ENCODE results near the gene PAX8. TPM values are rescaled to one million over a fixed set of nuclear protein-coding genes. Genes with fewer than 3 reads are reported as not detected.

The PAX8 gene
- total and polyA plus RNA-seq, 2 experiments from 2014 or later: 0.21 to 0.32 TPM

DNA sequence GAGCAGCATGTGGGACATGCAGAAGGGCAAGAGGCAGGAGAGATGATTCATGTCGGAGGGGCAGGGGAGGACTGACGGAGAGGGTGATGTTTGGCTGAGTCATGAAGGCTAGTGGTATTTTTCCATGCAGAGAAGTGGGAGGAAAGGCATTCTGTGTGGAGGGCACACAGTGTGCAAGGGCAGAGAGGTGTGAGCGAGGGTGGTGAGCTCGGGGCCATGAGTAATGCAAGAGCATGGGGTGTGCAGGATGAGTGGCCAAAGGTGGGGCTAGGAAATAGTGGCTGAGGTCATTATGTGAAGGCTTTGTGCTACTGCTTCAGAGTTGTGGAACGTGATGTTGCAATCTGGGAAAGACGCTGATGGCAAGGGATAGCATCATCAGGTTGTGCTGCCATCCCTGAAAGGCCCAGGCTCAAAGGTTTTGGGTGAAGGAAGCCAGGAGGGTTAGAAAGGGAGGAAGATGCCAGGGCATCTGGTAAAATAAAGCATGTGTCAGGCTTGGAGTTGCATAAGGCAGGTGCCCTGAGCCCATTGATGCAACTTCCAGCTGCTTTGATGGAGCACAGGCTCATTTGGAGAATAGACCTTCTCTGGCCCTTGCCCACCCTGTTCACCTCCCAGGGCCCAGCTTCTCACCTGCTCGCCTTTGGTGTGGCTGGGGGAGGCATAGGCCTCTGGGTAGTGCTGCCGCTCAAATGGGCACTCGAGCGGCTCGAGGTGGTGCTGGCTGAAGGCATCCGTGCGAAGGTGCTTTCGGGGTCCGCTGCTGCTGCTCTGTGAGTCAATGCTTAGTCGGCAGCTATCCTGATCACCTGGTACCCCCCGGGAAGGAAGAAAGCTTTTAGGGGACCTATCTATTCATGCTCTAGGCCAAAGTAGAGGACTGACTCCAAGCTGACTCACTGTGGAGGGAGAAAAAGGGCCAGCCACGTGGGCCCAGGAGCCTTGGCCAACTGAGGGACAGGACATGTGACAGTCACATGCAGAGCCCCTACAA is 37.5 kb downstream of the PAX8 start:
- Mint-ChIP-seq H3K4me1 (peaks cover 11% of the 10 kb centered on the region), H3K36me3 (ENCODE audit: low read depth) (no peaks in the 10 kb centered on the region), H3K27ac (no peak overlapping the region), H3K27me3 (ENCODE audit: insufficient read depth, low read depth, poor library complexity) (peaks cover 4% of the 10 kb centered on the region), H3K9me3 (no peaks in the 10 kb centered on the region; the same call in 2 of the 3 replicates), H3K4me3 (no peak overlapping the region)
- H3K36me3 ChIP-seq (ENCODE audit: insufficient read depth): no peaks in the 10 kb centered on the region
- no peaks in the 10 kb centered on the region for H3K4me1 ChIP-seq (ENCODE audit: insufficient read depth)
- no peak overlapping the region for H3K4me2 ChIP-seq
- H3K9me2 ChIP-seq (ENCODE audit: insufficient read depth): no peaks in the 10 kb centered on the region
- H3F3A ChIP-seq (replicated peaks; ENCODE audit: low read depth): no peaks in the 10 kb centered on the region
- no peaks in the 10 kb centered on the region for H4K20me1 ChIP-seq (replicated peaks; ENCODE audit: insufficient read depth)
- no peak for DNase-seq (ENCODE audit: low spot score)
- H3K79me2 ChIP-seq (replicated peaks; ENCODE audit: insufficient read depth): 0 out of 2 replicates have a peak, but pooled peaks cover 9% of the 10 kb centered on the region
- no peak overlapping the region for H3K4me3 ChIP-seq
- no peak for ATAC-seq
- H3K27me3 ChIP-seq (ENCODE audit: insufficient read depth): no peaks in the 10 kb centered on the region
- TF ChIP-seq ZNF331 (CRISPR knock-in tag; IDR thresholded peaks at IDR 0.05; ENCODE audit: low read depth) (no peak), ZNF114 (CRISPR knock-in tag; IDR thresholded peaks at IDR 0.05) (no peak), POLR2AphosphoS5 (IDR thresholded peaks at IDR 0.05; ENCODE audit: low read depth) (no peak), JUNB (IDR thresholded peaks at IDR 0.05; ENCODE audit: unreplicated experiment) (no peak), STAT1 (IDR thresholded peaks at IDR 0.05; ENCODE audit: unreplicated experiment) (no peak), CREB1 (CRISPR knock-in tag; IDR thresholded peaks at IDR 0.05; ENCODE audit: low read depth) (no peak), NANOG (IDR thresholded peaks at IDR 0.05; ENCODE audit: borderline replicate concordance) (no peak)
- TF ChIP-seq, protein P1, sequence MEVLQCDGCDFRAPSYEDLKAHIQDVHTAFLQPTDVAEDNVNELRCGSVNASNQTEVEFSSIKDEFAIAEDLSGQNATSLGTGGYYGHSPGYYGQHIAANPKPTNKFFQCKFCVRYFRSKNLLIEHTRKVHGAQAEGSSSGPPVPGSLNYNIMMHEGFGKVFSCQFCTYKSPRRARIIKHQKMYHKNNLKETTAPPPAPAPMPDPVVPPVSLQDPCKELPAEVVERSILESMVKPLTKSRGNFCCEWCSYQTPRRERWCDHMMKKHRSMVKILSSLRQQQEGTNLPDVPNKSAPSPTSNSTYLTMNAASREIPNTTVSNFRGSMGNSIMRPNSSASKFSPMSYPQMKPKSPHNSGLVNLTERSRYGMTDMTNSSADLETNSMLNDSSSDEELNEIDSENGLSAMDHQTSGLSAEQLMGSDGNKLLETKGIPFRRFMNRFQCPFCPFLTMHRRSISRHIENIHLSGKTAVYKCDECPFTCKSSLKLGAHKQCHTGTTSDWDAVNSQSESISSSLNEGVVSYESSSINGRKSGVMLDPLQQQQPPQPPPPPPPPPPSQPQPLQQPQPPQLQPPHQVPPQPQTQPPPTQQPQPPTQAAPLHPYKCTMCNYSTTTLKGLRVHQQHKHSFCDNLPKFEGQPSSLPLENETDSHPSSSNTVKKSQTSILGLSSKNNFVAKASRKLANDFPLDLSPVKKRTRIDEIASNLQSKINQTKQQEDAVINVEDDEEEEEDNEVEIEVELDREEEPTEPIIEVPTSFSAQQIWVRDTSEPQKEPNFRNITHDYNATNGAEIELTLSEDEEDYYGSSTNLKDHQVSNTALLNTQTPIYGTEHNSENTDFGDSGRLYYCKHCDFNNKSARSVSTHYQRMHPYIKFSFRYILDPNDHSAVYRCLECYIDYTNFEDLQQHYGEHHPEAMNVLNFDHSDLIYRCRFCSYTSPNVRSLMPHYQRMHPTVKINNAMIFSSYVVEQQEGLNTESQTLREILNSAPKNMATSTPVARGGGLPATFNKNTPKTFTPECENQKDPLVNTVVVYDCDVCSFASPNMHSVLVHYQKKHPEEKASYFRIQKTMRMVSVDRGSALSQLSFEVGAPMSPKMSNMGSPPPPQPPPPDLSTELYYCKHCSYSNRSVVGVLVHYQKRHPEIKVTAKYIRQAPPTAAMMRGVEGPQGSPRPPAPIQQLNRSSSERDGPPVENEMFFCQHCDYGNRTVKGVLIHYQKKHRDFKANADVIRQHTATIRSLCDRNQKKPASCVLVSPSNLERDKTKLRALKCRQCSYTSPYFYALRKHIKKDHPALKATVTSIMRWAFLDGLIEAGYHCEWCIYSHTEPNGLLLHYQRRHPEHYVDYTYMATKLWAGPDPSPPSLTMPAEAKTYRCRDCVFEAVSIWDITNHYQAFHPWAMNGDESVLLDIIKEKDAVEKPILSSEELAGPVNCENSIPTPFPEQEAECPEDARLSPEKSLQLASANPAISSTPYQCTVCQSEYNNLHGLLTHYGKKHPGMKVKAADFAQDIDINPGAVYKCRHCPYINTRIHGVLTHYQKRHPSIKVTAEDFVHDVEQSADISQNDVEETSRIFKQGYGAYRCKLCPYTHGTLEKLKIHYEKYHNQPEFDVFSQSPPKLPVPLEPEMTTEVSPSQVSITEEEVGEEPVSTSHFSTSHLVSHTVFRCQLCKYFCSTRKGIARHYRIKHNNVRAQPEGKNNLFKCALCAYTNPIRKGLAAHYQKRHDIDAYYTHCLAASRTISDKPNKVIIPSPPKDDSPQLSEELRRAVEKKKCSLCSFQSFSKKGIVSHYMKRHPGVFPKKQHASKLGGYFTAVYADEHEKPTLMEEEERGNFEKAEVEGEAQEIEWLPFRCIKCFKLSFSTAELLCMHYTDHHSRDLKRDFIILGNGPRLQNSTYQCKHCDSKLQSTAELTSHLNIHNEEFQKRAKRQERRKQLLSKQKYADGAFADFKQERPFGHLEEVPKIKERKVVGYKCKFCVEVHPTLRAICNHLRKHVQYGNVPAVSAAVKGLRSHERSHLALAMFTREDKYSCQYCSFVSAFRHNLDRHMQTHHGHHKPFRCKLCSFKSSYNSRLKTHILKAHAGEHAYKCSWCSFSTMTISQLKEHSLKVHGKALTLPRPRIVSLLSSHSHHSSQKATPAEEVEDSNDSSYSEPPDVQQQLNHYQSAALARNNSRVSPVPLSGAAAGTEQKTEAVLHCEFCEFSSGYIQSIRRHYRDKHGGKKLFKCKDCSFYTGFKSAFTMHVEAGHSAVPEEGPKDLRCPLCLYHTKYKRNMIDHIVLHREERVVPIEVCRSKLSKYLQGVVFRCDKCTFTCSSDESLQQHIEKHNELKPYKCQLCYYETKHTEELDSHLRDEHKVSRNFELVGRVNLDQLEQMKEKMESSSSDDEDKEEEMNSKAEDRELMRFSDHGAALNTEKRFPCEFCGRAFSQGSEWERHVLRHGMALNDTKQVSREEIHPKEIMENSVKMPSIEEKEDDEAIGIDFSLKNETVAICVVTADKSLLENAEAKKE (CRISPR knock-in tag; IDR thresholded peaks at IDR 0.05): no peak
- TF ChIP-seq, protein P2, sequence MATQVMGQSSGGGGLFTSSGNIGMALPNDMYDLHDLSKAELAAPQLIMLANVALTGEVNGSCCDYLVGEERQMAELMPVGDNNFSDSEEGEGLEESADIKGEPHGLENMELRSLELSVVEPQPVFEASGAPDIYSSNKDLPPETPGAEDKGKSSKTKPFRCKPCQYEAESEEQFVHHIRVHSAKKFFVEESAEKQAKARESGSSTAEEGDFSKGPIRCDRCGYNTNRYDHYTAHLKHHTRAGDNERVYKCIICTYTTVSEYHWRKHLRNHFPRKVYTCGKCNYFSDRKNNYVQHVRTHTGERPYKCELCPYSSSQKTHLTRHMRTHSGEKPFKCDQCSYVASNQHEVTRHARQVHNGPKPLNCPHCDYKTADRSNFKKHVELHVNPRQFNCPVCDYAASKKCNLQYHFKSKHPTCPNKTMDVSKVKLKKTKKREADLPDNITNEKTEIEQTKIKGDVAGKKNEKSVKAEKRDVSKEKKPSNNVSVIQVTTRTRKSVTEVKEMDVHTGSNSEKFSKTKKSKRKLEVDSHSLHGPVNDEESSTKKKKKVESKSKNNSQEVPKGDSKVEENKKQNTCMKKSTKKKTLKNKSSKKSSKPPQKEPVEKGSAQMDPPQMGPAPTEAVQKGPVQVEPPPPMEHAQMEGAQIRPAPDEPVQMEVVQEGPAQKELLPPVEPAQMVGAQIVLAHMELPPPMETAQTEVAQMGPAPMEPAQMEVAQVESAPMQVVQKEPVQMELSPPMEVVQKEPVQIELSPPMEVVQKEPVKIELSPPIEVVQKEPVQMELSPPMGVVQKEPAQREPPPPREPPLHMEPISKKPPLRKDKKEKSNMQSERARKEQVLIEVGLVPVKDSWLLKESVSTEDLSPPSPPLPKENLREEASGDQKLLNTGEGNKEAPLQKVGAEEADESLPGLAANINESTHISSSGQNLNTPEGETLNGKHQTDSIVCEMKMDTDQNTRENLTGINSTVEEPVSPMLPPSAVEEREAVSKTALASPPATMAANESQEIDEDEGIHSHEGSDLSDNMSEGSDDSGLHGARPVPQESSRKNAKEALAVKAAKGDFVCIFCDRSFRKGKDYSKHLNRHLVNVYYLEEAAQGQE (IDR thresholded peaks at IDR 0.05; ENCODE audit: unreplicated experiment): no peak
- TF ChIP-seq, protein P3, sequence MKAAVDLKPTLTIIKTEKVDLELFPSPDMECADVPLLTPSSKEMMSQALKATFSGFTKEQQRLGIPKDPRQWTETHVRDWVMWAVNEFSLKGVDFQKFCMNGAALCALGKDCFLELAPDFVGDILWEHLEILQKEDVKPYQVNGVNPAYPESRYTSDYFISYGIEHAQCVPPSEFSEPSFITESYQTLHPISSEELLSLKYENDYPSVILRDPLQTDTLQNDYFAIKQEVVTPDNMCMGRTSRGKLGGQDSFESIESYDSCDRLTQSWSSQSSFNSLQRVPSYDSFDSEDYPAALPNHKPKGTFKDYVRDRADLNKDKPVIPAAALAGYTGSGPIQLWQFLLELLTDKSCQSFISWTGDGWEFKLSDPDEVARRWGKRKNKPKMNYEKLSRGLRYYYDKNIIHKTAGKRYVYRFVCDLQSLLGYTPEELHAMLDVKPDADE (IDR thresholded peaks at IDR 0.05): no peak
- TF ChIP-seq, protein P4, sequence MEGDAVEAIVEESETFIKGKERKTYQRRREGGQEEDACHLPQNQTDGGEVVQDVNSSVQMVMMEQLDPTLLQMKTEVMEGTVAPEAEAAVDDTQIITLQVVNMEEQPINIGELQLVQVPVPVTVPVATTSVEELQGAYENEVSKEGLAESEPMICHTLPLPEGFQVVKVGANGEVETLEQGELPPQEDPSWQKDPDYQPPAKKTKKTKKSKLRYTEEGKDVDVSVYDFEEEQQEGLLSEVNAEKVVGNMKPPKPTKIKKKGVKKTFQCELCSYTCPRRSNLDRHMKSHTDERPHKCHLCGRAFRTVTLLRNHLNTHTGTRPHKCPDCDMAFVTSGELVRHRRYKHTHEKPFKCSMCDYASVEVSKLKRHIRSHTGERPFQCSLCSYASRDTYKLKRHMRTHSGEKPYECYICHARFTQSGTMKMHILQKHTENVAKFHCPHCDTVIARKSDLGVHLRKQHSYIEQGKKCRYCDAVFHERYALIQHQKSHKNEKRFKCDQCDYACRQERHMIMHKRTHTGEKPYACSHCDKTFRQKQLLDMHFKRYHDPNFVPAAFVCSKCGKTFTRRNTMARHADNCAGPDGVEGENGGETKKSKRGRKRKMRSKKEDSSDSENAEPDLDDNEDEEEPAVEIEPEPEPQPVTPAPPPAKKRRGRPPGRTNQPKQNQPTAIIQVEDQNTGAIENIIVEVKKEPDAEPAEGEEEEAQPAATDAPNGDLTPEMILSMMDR (conservative IDR thresholded peaks at IDR 0.05; ENCODE audit: low read depth in 2 of 2): no peak
- H3K27ac ChIP-seq (ENCODE audit: low read depth): no peak overlapping the region
- H2AFZ ChIP-seq: no peak overlapping the region

All from GM23338 (cell line).